ENCODE results near the gene SNX20. TPM values are rescaled to one million over a fixed set of nuclear protein-coding genes. Genes with fewer than 3 reads are reported as not detected.

Gene SNX20
- total RNA-seq, 1 experiment from 2014 or later, result not detected

DNA sequence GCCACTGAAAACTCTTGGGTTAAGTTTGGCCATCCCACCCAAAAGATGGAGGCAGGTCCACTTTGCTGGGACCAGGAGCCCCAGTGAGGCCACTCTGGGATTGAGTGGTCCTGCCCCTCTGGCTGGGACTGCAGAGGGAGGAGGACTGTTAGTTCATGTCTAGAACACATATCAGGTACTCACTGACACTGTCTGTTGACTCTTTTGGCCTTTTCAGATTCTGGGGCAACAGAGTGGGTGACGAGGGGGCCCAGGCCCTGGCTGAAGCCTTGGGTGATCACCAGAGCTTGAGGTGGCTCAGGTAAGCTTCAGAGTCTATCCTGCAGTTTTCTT is 41.3 kb upstream of the SNX20 start:
- intact Hi-C loops (cut with micrococcal nuclease), result no loop called here
- no peaks in the 10 kb centered on the region for H3K27me3 Mint-ChIP-seq (ENCODE audit: insufficient read depth, unreplicated experiment)
- BruUV-seq (replicated peaks), result no TSS peak
- no peak overlapping the region for H3K27ac Mint-ChIP-seq (ENCODE audit: low read depth, unreplicated experiment)
- peaks cover 7% of the 10 kb centered on the region for H3K9me3 Mint-ChIP-seq (ENCODE audit: unreplicated experiment)
- H3K4me3 Mint-ChIP-seq (ENCODE audit: unreplicated experiment), result no peak overlapping the region
- no peak for DNase-seq (ENCODE audit: unreplicated experiment)
- POLR2A ChIA-PET, result interaction anchor here (0.9 to 1.4 kb wide), 5 partner anchors 19 to 28 kb away, joined by 3 to 7 read pairs (median 4); partner anchors contain the start of genes CYLD and NOD2
- H3K36me3 Mint-ChIP-seq (ENCODE audit: insufficient read depth, unreplicated experiment), result no peaks in the 10 kb centered on the region
- TF ChIP-seq, protein P1, sequence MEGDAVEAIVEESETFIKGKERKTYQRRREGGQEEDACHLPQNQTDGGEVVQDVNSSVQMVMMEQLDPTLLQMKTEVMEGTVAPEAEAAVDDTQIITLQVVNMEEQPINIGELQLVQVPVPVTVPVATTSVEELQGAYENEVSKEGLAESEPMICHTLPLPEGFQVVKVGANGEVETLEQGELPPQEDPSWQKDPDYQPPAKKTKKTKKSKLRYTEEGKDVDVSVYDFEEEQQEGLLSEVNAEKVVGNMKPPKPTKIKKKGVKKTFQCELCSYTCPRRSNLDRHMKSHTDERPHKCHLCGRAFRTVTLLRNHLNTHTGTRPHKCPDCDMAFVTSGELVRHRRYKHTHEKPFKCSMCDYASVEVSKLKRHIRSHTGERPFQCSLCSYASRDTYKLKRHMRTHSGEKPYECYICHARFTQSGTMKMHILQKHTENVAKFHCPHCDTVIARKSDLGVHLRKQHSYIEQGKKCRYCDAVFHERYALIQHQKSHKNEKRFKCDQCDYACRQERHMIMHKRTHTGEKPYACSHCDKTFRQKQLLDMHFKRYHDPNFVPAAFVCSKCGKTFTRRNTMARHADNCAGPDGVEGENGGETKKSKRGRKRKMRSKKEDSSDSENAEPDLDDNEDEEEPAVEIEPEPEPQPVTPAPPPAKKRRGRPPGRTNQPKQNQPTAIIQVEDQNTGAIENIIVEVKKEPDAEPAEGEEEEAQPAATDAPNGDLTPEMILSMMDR (IDR thresholded peaks at IDR 0.05; ENCODE audit: unreplicated experiment), result no peak
- CTCF ChIA-PET, result interaction anchor here (0.6 to 1.2 kb wide), 5 partner anchors 15 to 75 kb away, joined by 3 read pairs; no protein-coding TSS in a partner anchor
- H3K4me1 Mint-ChIP-seq (ENCODE audit: insufficient read depth, unreplicated experiment), result peaks cover 6% of the 10 kb centered on the region

DNA sequence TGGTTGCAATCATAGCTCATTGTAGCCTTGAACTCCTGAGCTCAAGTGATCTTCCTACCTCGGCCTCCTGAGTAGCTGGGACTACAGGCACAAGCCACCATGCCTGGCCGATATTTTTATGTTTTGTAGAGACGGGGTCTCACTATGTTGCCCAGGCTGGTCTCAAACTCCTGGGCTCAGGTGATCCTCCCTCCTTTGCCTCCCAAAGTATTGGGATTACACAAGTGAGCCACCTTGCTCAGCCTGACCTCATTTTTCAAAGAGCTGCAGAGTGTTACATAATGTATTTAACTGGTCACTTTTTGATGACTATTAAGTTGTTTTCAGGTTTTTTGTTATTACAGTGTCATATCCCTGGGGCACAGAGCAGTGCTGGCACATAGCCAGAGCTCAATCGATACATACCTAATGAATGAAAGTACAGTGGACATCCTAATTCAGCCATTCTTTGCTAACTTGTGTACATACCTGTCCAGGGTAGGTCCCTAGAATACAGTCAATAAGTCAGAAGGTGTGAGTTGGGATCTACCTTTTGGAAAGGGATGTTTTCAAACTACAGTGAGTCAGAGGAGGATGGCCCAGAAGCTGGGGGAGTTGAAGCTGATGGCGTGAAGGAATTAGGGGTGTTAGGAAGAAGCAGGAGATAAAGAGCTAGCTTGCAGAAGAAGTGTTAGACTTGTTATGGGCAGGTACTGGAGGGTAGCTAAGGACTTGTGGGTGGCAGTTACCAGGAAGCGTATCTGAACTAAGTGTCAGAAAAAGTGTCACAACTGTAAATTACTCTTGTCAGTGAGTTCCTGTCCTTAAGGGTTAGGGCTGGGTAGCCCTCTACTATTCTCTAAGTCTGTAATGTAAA is 40.7 kb upstream of the SNX20 start:
- Mint-ChIP-seq H3K27me3 (ENCODE audit: insufficient read depth, unreplicated experiment) (no peaks in the 10 kb centered on the region), H3K36me3 (ENCODE audit: insufficient read depth, unreplicated experiment) (no peaks in the 10 kb centered on the region), H3K4me3 (ENCODE audit: unreplicated experiment) (no peak overlapping the region), H3K4me1 (ENCODE audit: insufficient read depth, unreplicated experiment) (peaks cover 6% of the 10 kb centered on the region), H3K27ac (ENCODE audit: low read depth, unreplicated experiment) (no peak overlapping the region), H3K9me3 (ENCODE audit: unreplicated experiment) (peaks cover 7% of the 10 kb centered on the region)
- no peak for DNase-seq (ENCODE audit: unreplicated experiment)
- CTCF ChIA-PET, result interaction anchor here (0.6 to 1.3 kb wide), 6 partner anchors 15 to 76 kb away, joined by 3 to 4 read pairs (median 3); no protein-coding TSS in a partner anchor
- POLR2A ChIA-PET, result interaction anchor here (0.9 to 1.4 kb wide), 6 partner anchors 19 to 28 kb away, joined by 3 to 7 read pairs (median 4); partner anchors contain the start of genes CYLD and NOD2
- intact Hi-C loops (cut with micrococcal nuclease), result no loop called here
- TF ChIP-seq, protein P1 (IDR thresholded peaks at IDR 0.05; ENCODE audit: unreplicated experiment), result no peak
- no TSS peak for BruUV-seq (replicated peaks)

DNA sequence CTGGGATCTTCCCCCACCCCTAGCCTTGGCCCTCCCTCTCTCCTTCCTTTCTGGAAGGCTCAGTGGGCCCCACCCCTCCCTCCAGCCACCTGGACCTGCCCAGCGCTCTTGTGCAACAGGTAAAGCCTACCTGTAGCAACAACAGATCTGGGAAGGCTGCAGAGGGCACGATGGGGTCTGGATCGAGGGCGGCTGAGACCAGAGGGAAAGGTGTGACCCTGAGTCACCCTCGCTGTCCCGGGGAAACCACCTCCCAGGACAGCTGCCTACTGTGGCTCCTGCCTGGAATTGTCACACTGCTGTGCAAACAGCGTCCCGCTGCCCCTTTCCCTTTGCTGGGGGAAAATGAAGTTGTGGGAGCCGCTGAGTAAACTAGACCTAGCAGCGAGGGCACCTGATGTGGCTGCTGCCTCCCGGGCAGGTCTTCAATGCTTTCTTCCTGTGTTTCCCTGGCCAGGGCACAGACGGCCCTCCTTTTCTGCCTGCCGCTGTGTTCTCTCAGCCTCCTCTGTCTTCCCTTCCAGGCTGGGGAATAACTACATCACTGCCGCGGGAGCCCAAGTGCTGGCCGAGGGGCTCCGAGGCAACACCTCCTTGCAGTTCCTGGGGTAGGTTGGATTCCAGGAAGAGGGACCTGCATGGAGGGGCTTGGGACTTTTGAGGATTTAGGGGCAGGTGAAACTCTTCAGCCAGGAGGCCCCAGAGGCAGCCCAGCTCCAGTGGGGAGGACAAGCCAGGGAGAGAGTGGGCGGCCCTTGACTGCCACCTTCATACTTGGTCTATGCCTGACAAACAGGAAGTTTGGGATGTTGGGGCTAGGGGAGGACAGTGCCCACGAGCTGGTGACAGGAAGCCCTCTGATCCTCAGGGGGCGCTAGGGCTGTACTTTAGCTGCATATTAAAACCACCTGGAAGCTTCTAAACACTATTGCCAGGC is 38.6 kb upstream of the SNX20 start:
- Mint-ChIP-seq H3K9me3 (ENCODE audit: unreplicated experiment) (peaks cover 7% of the 10 kb centered on the region), H3K4me3 (ENCODE audit: unreplicated experiment) (no peak overlapping the region), H3K36me3 (ENCODE audit: insufficient read depth, unreplicated experiment) (no peaks in the 10 kb centered on the region), H3K4me1 (ENCODE audit: insufficient read depth, unreplicated experiment) (peaks cover 6% of the 10 kb centered on the region), H3K27ac (ENCODE audit: low read depth, unreplicated experiment) (no peak overlapping the region), H3K27me3 (ENCODE audit: insufficient read depth, unreplicated experiment) (no peaks in the 10 kb centered on the region)
- intact Hi-C loops (cut with micrococcal nuclease), result no loop called here
- ChIA-PET CTCF (interaction anchor here (0.5 to 1.3 kb wide), 4 partner anchors 10 to 72 kb away, joined by 3 to 4 read pairs (median 4); no protein-coding TSS in a partner anchor), POLR2A (interaction anchor here (0.5 to 1.4 kb wide), 3 partner anchors 11 to 22 kb away, joined by 3 to 4 read pairs (median 4); partner anchors contain the start of gene CYLD)
- TF ChIP-seq, protein P1 (IDR thresholded peaks at IDR 0.05; ENCODE audit: unreplicated experiment), result no peak
- DNase-seq (ENCODE audit: unreplicated experiment), result peak; percentile 75
- BruUV-seq (replicated peaks), result no TSS peak
